ENCODE results near the gene RABL2B.
"Not testable (repeated sequence)": the region's sequence is repeated elsewhere in the genome, so short reads cannot be mapped to it uniquely, and the experiment has no call there.

The RABL2B gene

DNA sequence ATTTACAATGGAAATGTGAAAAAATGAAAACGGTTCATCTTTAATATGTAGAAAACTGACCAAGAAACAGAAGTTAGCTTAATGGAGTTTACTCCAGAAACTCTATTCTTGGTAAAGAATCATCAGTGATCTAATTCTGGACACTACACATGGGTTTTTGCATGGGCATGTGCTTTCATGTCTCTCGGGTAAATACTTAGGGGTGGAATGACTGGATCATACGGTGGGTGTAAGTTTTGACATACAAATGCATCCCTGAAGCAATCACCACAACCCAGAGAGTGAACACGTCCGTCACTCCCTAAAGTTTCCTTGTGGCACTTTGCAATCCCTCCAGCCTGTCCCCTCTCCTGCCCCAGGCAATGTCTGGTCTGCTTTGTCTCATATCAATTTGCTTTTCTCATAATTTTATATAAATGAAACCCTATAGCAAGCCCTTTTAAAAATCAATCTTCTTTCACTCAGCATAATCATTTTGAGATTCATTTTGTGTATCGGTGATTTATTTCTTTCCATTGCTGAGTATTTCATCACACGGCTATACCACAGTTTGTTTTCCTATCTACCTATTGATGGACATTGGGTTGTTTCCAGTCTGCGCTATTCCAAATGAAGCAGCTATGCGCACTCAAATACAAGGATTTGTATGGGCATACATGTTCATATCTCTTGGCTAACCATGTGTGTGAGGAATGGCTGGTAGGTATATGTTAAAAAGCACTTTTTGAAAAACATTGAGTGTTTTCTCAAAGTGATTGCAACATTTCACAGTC lies 33.9 kb downstream of the RABL2B start:
- H3K4me3 ChIP-seq; H3K4me1 ChIP-seq; H3K36me3 ChIP-seq; H3K27ac ChIP-seq; DNase-seq; H3K9me3 ChIP-seq; intact Hi-C loops (cut with DNase I; ENCODE audit: low total_unique reads); H3K27me3 ChIP-seq: not testable (repeated sequence)

DNA sequence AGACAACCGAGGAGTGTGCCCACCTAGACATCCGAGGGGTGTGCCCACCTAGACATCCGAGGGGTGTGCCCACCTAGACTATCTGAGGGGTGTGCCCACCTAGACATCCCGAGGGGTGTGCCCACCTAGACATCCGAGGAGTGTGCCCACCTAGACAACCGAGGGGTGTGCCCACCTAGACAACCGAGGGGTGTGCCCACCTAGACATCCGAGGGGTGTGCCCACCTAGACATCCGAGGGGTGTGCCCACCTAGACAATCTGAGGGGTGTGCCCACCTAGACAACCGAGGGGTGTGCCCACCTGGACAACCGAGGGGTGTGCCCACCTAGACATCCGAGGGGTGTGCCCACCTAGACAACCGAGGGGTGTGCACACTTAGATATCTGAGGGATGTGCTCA lies 34.8 kb downstream of the RABL2B start:
- H3K4me3 ChIP-seq; H3K36me3 ChIP-seq; intact Hi-C loops (cut with DNase I; ENCODE audit: low total_unique reads): not testable (repeated sequence)

DNA sequence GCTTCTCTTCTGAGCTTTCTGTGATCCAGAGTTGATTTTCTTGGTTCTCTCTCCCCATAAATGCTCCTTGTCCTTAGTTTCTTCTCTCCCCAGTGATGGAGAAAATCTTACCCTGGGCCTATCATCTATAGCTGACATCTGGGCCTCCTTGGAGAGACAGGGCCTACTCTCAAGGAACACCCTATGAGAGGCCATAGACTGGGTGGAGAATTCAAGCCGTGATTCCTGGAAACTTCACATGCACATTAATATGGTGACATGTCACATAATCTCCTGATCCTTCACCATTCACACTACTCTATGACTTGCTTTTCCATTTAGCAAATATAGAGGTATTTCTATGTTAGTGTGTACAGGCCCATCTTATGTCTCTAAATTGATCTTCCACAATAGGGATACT lies 35.9 kb downstream of the RABL2B start:
- H3K4me3 ChIP-seq; H3K36me3 ChIP-seq; H3K27ac ChIP-seq; H3K9me3 ChIP-seq; intact Hi-C loops (cut with DNase I; ENCODE audit: low total_unique reads); H3K27me3 ChIP-seq; DNase-seq; H3K4me1 ChIP-seq: not testable (repeated sequence)

More for the DNA sequence above, 34.8 kb downstream of the RABL2B start:
- not testable (repeated sequence) for H3K9me3 ChIP-seq, DNase-seq, H3K27me3 ChIP-seq, H3K4me1 ChIP-seq, H3K27ac ChIP-seq

DNA sequence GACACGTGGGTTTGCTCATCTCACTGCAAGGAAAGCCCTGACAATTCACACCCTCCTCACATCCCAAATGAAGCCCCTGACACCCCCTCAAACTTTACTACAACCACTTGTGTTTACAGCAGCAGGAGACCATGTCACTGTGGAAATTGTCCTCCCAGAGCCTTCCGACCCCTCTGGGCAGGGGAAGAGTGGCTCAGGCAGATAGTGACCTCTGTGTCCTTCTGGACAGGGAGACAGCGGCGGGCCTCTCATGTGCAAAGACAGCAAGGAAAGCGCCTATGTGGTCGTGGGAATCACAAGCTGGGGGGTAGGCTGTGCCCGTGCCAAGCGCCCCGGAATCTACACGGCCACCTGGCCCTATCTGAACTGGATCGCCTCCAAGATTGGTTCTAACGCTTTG lies 39.0 kb downstream of the RABL2B start:
- DNase-seq; H3K36me3 ChIP-seq; H3K4me1 ChIP-seq; H3K9me3 ChIP-seq; H3K4me3 ChIP-seq; H3K27ac ChIP-seq; intact Hi-C loops (cut with DNase I; ENCODE audit: low total_unique reads): not testable (repeated sequence)
- peaks cover 0 to 12% of the 10 kb centered on the region in 2 donors for H3K27me3 ChIP-seq

DNA sequence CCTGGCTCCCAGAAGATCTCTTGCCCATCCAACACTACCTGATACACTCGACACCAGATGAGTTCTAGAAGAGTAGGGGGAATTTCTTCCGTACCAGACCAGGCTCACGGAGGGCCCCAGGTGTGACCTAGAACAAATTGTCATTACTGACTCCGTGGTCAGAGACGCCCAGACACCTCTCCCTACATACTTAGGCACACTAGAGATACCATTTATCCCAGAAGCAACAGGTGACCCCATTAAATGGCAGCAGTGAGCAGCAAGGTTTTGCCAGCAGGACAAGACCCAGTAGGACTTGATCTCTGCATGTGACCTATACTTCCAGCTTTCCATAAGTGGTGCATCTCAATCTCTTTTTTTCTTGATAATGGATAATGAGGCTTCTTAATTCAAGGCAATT lies 42.7 kb downstream of the RABL2B start:
- H3K4me1 ChIP-seq; DNase-seq; H3K36me3 ChIP-seq; H3K27ac ChIP-seq; H3K4me3 ChIP-seq; intact Hi-C loops (cut with DNase I; ENCODE audit: low total_unique reads); H3K9me3 ChIP-seq: not testable (repeated sequence)
- peaks cover 0 to 29% of the 10 kb centered on the region in 2 donors for H3K27me3 ChIP-seq

DNA sequence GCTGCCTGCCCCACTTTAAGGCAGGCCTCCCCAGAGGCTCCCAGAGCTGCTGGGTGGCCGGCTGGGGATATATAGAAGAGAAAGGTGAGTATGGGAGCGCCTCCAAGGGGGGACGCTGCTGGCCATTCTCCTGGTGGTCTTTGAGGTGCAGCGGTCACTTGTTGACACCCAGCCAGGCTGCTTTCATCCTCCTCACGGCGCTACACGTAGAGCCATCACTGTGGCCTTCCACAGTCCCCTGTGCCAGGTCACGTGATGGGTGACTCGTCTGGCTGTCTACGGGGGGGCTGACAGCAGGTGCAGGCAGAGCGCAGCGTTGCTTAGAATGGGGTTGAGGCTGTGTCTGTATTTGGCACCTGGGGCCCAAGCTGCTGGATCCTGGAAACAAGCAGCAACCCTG lies 43.5 kb downstream of the RABL2B start:
- peak in 1 of 2 donors; percentile 54 for DNase-seq
- Histone ChIP-seq H3K27ac (no peak overlapping the region), H3K9me3 (no peaks in the 10 kb centered on the region), H3K36me3 (no peaks in the 10 kb centered on the region), H3K4me3 (no peak overlapping the region), H3K4me1 (no peaks in the 10 kb centered on the region), H3K27me3 (peaks cover 0 to 35% of the 10 kb centered on the region in 2 donors)
- TF ChIP-seq, protein P1, sequence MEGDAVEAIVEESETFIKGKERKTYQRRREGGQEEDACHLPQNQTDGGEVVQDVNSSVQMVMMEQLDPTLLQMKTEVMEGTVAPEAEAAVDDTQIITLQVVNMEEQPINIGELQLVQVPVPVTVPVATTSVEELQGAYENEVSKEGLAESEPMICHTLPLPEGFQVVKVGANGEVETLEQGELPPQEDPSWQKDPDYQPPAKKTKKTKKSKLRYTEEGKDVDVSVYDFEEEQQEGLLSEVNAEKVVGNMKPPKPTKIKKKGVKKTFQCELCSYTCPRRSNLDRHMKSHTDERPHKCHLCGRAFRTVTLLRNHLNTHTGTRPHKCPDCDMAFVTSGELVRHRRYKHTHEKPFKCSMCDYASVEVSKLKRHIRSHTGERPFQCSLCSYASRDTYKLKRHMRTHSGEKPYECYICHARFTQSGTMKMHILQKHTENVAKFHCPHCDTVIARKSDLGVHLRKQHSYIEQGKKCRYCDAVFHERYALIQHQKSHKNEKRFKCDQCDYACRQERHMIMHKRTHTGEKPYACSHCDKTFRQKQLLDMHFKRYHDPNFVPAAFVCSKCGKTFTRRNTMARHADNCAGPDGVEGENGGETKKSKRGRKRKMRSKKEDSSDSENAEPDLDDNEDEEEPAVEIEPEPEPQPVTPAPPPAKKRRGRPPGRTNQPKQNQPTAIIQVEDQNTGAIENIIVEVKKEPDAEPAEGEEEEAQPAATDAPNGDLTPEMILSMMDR (IDR thresholded peaks at IDR 0.05), result no peak
- intact Hi-C loops (cut with DNase I; ENCODE audit: low total_unique reads), result no loop called here

DNA sequence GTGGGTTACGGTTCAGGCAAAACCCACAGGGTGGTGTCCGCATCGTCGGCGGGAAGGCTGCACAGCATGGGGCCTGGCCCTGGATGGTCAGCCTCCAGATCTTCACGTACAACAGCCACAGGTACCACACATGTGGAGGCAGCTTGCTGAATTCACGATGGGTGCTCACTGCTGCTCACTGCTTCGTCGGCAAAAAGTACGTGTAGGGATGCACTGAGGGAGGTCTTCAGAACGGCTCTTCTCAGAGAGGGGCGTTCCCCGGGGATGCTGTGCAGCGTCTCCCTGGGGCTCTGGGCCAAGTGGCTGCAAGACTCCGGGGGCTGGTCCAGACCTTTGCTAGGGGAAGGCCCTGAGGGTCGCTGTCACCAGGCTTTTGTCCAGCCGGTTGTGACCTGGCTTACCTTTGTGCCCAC lies 44.2 kb downstream of the RABL2B start:
- Histone ChIP-seq H3K27me3 (peaks cover 0 to 41% of the 10 kb centered on the region in 2 donors), H3K4me3 (no peak overlapping the region), H3K36me3 (no peaks in the 10 kb centered on the region), H3K4me1 (no peaks in the 10 kb centered on the region), H3K9me3 (no peaks in the 10 kb centered on the region), H3K27ac (no peak overlapping the region)
- TF ChIP-seq, protein P1 (IDR thresholded peaks at IDR 0.05), result no peak
- intact Hi-C loops (cut with DNase I; ENCODE audit: low total_unique reads), result no loop called here
- peak in 1 of 2 donors; percentile 45 for DNase-seq

DNA sequence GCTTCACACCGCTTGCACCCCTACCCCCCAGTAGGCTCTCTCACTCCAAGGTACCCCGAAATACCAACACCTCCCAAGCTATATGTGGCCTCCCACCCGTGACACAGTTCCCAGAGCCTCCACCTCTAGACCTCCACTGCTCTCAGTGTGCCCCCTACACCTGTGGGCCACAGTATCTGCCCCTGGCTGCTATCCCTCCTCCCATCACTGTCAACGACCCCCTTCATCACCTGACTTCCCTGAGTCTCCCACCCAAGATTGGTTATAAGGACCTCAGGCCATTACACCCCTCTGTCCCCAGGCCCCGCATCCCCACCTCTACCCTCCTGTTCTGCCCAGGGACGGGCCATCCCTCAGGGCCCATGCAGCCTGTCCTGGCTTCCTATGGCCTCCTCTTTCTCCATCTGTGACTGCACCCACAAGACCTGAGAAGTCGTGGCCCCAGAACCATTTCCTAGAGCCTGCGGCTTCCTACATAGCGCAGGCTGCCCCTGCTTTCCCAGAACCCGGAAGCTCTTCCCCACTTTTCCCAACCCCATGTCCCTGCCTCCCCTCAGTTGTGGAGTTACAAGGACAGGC lies 44.7 kb downstream of the RABL2B start:
- peaks cover 0 to 46% of the 10 kb centered on the region in 2 donors for H3K27me3 ChIP-seq
- H3K4me1 ChIP-seq, result no peaks in the 10 kb centered on the region
- H3K9me3 ChIP-seq, result no peaks in the 10 kb centered on the region
- no peak overlapping the region for H3K27ac ChIP-seq
- no peak overlapping the region for H3K4me3 ChIP-seq
- no peak for DNase-seq
- TF ChIP-seq, protein P1 (IDR thresholded peaks at IDR 0.05), result no peak
- H3K36me3 ChIP-seq, result no peaks in the 10 kb centered on the region
- intact Hi-C loops (cut with DNase I; ENCODE audit: low total_unique reads), result no loop called here

Measured in tibial artery (tissue), 4 donors.